ENCODE data around the gene ZDHHC8. TPM values are rescaled to one million over a fixed set of nuclear protein-coding genes. Genes with fewer than 3 reads are reported as not detected.

ZDHHC8 gene
- total and polyA plus RNA-seq, 2 donors (not counting 1 experiment from before 2014, with no cell fraction given), result 94.4 to 96.9 TPM

GRCh38 chr22:20131859-20132685 is 468 bp downstream of the ZDHHC8 start:
- peak overlapping the region in 4 of 5 experiments; percentile 59 to 73 (median 66) for H3K4me3 ChIP-seq (ENCODE audit: control extremely low read depth in 1 of 5, extremely low read depth in 1 of 5, insufficient read depth in 1 of 5, low read depth in 2 of 5, low read length in 4 of 5)
- H3K79me2 ChIP-seq (ENCODE audit: control insufficient read depth, insufficient read depth, low read length), result peaks cover 42% of the 10 kb centered on the region
- H4K20me1 ChIP-seq (ENCODE audit: control insufficient read depth, insufficient read depth, low read length, poor library complexity, severe bottlenecking), result peaks cover 48% of the 10 kb centered on the region
- POLR2A ChIA-PET, result no interaction called here
- no peaks in the 10 kb centered on the region for H3K27me3 ChIP-seq (replicated peaks in 1 of 4; ENCODE audit: control extremely low read depth in 1 of 4, control insufficient read depth in 3 of 4, insufficient read depth in 4 of 4, low read length in 3 of 4)
- Mint-ChIP-seq H3K9me3 (ENCODE audit: insufficient read depth) (no peaks in the 10 kb centered on the region), H3K27me3 (no peaks in the 10 kb centered on the region), H3K27ac (peak overlapping the region; percentile 41), H3K4me3 (peak overlapping the region; percentile 74), H3K4me1 (peaks cover 28% of the 10 kb centered on the region)
- peak overlapping the region in 1 of 2 donors; percentile 49 for H3K27ac ChIP-seq (ENCODE audit: low read length in 2 of 2)
- CTCF ChIA-PET, result no interaction called here
- TF ChIP-seq EZH2 (IDR thresholded peaks at IDR 0.05; ENCODE audit: borderline replicate concordance, insufficient read depth, low read depth, low read length, poor library complexity, severe bottlenecking), result no peak
- TF ChIP-seq CTCF (IDR thresholded peaks at IDR 0.05), result no peak
- H3K36me3 ChIP-seq (replicated peaks in 1 of 2; ENCODE audit: control extremely low read depth in 1 of 2, control insufficient read depth in 1 of 2, extremely low read depth in 1 of 2, insufficient read depth in 2 of 2, low read length in 1 of 2), result peaks cover 0 to 2% of the 10 kb centered on the region in 2 experiments
- ATAC-seq (ENCODE audit: low read depth) (no peak), DNase-seq (peak; percentile 42)
- intact Hi-C loops (cut with micrococcal nuclease), result loop anchor here (1.0 to 5.0 kb wide), 6 partner anchors 15 to 375 kb away; partner anchors contain the start of genes DGCR8, MED15 and TRMT2A
- H3K9me3 ChIP-seq (ENCODE audit: control extremely low read depth in 1 of 3, control insufficient read depth in 2 of 3, insufficient read depth in 1 of 3, low read length in 2 of 3), result no peaks in the 10 kb centered on the region
- WGBS (ENCODE audit: insufficient coverage), result under 1% methylated on average over 72 of the region's 72 CpGs
- peak overlapping the region; percentile 96 for H3K4me2 ChIP-seq (replicated peaks; ENCODE audit: low read depth, low read length, poor library complexity, severe bottlenecking)
- peak overlapping the region; percentile 70 for H2AFZ ChIP-seq (ENCODE audit: insufficient read depth, low read depth, low read length, poor library complexity, severe bottlenecking)
- peak overlapping the region; percentile 75 for H3K9ac ChIP-seq (ENCODE audit: low read length)
- H3K4me1 ChIP-seq (ENCODE audit: control insufficient read depth in 2 of 2, insufficient read depth in 2 of 2, low read length in 2 of 2), result peaks cover 14 to 42% of the 10 kb centered on the region in 2 donors

Measured in B cell (primary cell).